ENCODE data around the gene IRGQ.
"Not testable (repeated sequence)": the region's sequence is repeated elsewhere in the genome, so short reads cannot be mapped to it uniquely, and the experiment has no call there.

Gene IRGQ

DNA sequence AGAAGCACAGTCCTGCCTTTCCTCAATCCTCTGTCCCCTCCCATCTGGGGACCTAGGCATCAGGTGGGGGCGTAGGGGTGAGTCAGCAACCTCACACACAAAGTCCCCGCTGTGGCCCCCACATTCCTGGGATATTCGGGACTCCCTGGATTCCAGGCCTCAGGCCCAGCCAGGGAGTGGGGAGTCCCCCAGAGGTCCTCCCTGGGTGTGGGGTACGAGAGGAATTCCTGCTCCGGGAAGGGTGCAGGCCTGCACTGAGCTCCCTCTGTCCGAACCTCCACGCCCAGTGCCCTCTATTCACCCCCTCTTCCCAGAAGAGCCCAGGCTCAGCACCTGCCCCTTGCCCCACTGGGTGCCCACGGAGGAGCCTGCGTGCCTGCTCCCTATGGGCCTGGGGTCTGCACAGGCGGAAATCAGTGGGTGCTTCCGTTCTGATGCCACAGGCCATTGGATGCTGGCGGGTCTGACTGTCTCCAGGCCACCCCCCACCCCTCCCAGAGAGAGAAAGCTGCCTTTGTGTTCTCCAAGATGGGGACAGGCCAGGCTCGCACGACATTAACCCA is 40.3 kb upstream of the IRGQ start:
- H3K36me3 ChIP-seq (ENCODE audit: control insufficient read depth, insufficient read depth, low read length): no peaks in the 10 kb centered on the region

DNA sequence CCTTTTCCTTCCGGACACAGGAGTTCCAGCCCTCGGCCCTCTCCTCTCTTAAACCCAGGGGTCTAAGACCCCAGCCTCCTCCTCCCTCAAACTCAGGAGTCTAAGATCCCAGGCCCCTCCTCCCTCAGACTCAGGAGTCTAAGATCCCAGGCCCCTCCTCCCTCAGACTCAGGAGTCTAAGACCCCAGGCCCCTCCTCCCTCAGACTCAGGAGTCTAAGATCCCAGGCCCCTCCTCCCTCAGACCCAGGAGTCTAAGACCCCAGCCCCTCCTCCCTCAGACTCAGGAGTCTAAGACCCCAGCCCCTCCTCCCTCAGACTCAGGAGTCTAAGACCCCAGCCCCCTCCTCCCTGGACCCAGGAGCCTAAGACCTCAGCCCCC is 39.6 kb upstream of the IRGQ start:
- not testable (repeated sequence) for H3K27me3 ChIP-seq (ENCODE audit: control insufficient read depth, insufficient read depth, low read length); H3K27ac ChIP-seq (ENCODE audit: low read length); DNase-seq (ENCODE audit: low read depth, low spot score); H3K36me3 ChIP-seq (ENCODE audit: control insufficient read depth, insufficient read depth, low read length); H3K9me3 ChIP-seq (ENCODE audit: control insufficient read depth, insufficient read depth, low read length); H3K4me1 ChIP-seq (ENCODE audit: control insufficient read depth, insufficient read depth, low read length)
- peak overlapping the region; percentile 25; the same call in 1 of the 2 replicates for H3K4me3 ChIP-seq (ENCODE audit: low read length)
- no CpG with 5 or more reads among the region's 2 CpGs for WGBS (ENCODE audit: insufficient coverage, insufficient read length)

More for the DNA sequence above, 40.3 kb upstream of the IRGQ start:
- Histone ChIP-seq H3K9me3 (ENCODE audit: control insufficient read depth, insufficient read depth, low read length) (no peaks in the 10 kb centered on the region), H3K27me3 (ENCODE audit: control insufficient read depth, insufficient read depth, low read length) (peaks cover 8% of the 10 kb centered on the region), H3K4me1 (ENCODE audit: control insufficient read depth, insufficient read depth, low read length) (peaks cover 3% of the 10 kb centered on the region), H3K4me3 (ENCODE audit: low read length) (no peak overlapping the region), H3K27ac (ENCODE audit: low read length) (no peak overlapping the region)
- DNase-seq (ENCODE audit: low read depth, low spot score): no peak
- WGBS (ENCODE audit: insufficient coverage, insufficient read length): no CpG with 5 or more reads among the region's 14 CpGs

DNA sequence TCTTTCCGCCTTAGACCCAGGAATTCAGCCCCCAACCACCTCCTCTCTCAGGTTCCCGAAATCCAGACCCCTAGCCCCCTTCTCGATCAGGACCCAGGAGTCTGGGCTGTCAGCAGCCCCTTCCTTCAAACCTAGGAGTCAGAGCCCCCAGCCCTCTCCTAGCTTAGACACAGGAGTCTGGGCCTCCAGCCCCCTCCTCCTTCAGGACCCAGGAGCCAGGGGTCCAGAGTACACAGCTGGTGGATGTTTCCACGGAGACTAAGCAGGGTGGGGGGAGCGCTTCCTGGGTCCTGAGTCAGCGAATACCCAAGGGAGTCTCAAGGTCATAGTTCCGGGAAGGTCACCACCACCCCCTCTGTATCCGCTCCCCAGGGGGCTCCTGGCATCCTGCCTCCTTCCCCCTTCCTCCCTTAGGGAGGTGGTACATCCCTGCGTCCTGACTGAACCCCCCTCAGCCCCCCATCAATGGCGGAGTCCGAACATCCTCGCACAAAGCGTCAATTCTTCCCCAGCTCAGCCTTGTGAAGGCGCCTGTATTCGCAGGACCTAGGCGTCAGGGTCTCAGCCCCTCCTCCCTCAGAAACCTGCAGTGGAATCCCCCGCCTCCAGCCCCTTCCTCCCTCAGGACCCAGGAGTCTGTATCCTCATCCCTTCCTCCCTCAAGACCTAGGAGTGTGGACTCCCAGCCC is 39.1 kb upstream of the IRGQ start:
- peaks cover 3% of the 10 kb centered on the region for H3K4me1 ChIP-seq (ENCODE audit: control insufficient read depth, insufficient read depth, low read length)
- H3K4me3 ChIP-seq (ENCODE audit: low read length): peak overlapping the region; percentile 25; the same call in 1 of the 2 replicates
- no peaks in the 10 kb centered on the region for H3K9me3 ChIP-seq (ENCODE audit: control insufficient read depth, insufficient read depth, low read length)
- no peak overlapping the region for H3K27ac ChIP-seq (ENCODE audit: low read length)
- no peak for DNase-seq (ENCODE audit: low read depth, low spot score)
- no peaks in the 10 kb centered on the region for H3K36me3 ChIP-seq (ENCODE audit: control insufficient read depth, insufficient read depth, low read length)
- peaks cover 8% of the 10 kb centered on the region for H3K27me3 ChIP-seq (ENCODE audit: control insufficient read depth, insufficient read depth, low read length)
- no CpG with 5 or more reads among the region's 17 CpGs for WGBS (ENCODE audit: insufficient coverage, insufficient read length)

- Histone ChIP-seq H3K4me3 (ENCODE audit: low read length) (peak overlapping the region; percentile 25; the same call in 1 of the 2 replicates), H3K27ac (ENCODE audit: low read length) (no peak overlapping the region), H3K27me3 (ENCODE audit: control insufficient read depth, insufficient read depth, low read length) (peaks cover 8% of the 10 kb centered on the region), H3K9me3 (ENCODE audit: control insufficient read depth, insufficient read depth, low read length) (no peaks in the 10 kb centered on the region), H3K4me1 (ENCODE audit: control insufficient read depth, insufficient read depth, low read length) (peaks cover 3% of the 10 kb centered on the region), H3K36me3 (ENCODE audit: control insufficient read depth, insufficient read depth, low read length) (no peaks in the 10 kb centered on the region)
- no CpG with 5 or more reads among the region's 5 CpGs for WGBS (ENCODE audit: insufficient coverage, insufficient read length)
- no peak for DNase-seq (ENCODE audit: low read depth, low spot score)
Measured at GRCh38 chr19:43634506-43634871, 38.6 kb upstream of the IRGQ start.

DNA sequence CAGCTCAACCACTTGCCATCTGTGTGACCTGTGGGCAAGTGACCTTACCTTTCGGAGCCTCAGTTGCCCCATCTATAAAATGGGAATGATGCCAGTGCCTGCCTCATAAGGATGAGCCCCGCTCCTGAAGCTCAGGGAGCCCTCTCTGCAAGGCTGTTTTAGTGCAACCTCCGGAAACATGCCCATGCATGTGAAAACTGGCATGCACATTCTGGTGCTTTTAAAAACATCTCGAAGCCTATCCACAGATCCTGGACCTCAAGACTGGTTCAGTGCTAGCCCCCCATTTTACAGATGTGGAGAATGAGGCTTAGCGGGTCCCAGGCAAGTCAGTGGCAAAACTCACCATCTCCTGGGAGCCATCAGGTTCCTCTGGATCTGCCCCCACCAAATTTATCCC is 38.1 kb upstream of the IRGQ start:
- no peak overlapping the region for H3K4me3 ChIP-seq (ENCODE audit: low read length)
- H3K27ac ChIP-seq (ENCODE audit: low read length): no peak overlapping the region
- H3K4me1 ChIP-seq (ENCODE audit: control insufficient read depth, insufficient read depth, low read length): peaks cover 3% of the 10 kb centered on the region
- no peaks in the 10 kb centered on the region for H3K36me3 ChIP-seq (ENCODE audit: control insufficient read depth, insufficient read depth, low read length)
- no peak for DNase-seq (ENCODE audit: low read depth, low spot score)
- peaks cover 6% of the 10 kb centered on the region for H3K27me3 ChIP-seq (ENCODE audit: control insufficient read depth, insufficient read depth, low read length)
- no peaks in the 10 kb centered on the region for H3K9me3 ChIP-seq (ENCODE audit: control insufficient read depth, insufficient read depth, low read length)
- WGBS (ENCODE audit: insufficient coverage, insufficient read length): no CpG with 5 or more reads among the region's 5 CpGs

- Histone ChIP-seq H3K4me1 (ENCODE audit: control insufficient read depth, insufficient read depth, low read length) (peaks cover 3% of the 10 kb centered on the region), H3K27ac (ENCODE audit: low read length) (no peak overlapping the region), H3K36me3 (ENCODE audit: control insufficient read depth, insufficient read depth, low read length) (no peaks in the 10 kb centered on the region), H3K27me3 (ENCODE audit: control insufficient read depth, insufficient read depth, low read length) (peaks cover under 1% of the 10 kb centered on the region; the same call in 1 of the 2 replicates), H3K4me3 (ENCODE audit: low read length) (no peak overlapping the region), H3K9me3 (ENCODE audit: control insufficient read depth, insufficient read depth, low read length) (no peaks in the 10 kb centered on the region)
- no CpG with 5 or more reads among the region's 4 CpGs for WGBS (ENCODE audit: insufficient coverage, insufficient read length)
- DNase-seq (ENCODE audit: low read depth, low spot score): no peak
Measured at GRCh38 chr19:43633520-43633919, 37.6 kb upstream of the IRGQ start.

- Histone ChIP-seq H3K4me1 (ENCODE audit: control insufficient read depth, insufficient read depth, low read length) (peaks cover 3% of the 10 kb centered on the region), H3K27ac (ENCODE audit: low read length) (no peak overlapping the region), H3K36me3 (ENCODE audit: control insufficient read depth, insufficient read depth, low read length) (no peaks in the 10 kb centered on the region), H3K9me3 (ENCODE audit: control insufficient read depth, insufficient read depth, low read length) (no peaks in the 10 kb centered on the region), H3K4me3 (ENCODE audit: low read length) (no peak overlapping the region), H3K27me3 (ENCODE audit: control insufficient read depth, insufficient read depth, low read length) (no peaks in the 10 kb centered on the region)
- no peak for DNase-seq (ENCODE audit: low read depth, low spot score)
- WGBS (ENCODE audit: insufficient coverage, insufficient read length): no CpG with 5 or more reads among the region's 5 CpGs
Measured at GRCh38 chr19:43631491-43631890, 35.6 kb upstream of the IRGQ start.

DNA sequence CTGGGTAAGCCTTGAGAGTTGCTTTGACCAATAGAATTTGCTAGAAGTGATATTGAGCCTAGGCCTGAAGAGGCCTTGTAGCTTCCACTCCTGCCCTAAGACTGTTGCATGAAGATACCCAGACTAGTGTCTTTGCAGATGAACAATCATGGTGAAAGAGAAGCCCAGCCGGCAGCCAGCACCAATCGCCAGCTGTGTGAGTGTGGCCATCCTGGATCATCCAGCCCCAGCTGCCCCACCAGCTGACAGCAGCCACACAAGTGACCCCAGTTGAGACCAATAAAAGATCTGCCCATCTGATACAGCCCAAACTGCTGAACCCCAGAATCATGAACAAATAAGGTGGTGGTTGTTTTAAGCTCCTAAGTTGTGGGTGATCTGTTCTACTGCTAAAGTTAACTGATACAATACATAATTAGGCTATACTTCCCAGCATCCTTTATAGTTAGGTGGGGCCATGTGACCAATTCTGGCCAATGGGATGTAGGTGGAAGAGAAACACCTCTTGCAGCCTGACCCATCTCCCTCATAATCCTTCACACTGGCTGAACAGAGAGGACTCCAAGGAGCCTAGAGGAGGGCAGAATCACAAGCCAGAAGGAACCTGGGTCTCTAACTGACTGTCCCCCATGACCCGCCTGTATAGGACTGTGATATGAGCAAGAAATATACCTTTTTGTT is 32.9 kb upstream of the IRGQ start:
- H3K4me1 ChIP-seq (ENCODE audit: control insufficient read depth, insufficient read depth, low read length): peaks cover 2% of the 10 kb centered on the region; the same call in 1 of the 2 replicates
- no CpG with 5 or more reads among the region's 3 CpGs for WGBS (ENCODE audit: insufficient coverage, insufficient read length)
- no peak overlapping the region for H3K27ac ChIP-seq (ENCODE audit: low read length)
- no peaks in the 10 kb centered on the region for H3K36me3 ChIP-seq (ENCODE audit: control insufficient read depth, insufficient read depth, low read length)
- H3K27me3 ChIP-seq (ENCODE audit: control insufficient read depth, insufficient read depth, low read length): no peaks in the 10 kb centered on the region
- no peak for DNase-seq (ENCODE audit: low read depth, low spot score)
- H3K9me3 ChIP-seq (ENCODE audit: control insufficient read depth, insufficient read depth, low read length): no peaks in the 10 kb centered on the region
- H3K4me3 ChIP-seq (ENCODE audit: low read length): no peak overlapping the region

DNA sequence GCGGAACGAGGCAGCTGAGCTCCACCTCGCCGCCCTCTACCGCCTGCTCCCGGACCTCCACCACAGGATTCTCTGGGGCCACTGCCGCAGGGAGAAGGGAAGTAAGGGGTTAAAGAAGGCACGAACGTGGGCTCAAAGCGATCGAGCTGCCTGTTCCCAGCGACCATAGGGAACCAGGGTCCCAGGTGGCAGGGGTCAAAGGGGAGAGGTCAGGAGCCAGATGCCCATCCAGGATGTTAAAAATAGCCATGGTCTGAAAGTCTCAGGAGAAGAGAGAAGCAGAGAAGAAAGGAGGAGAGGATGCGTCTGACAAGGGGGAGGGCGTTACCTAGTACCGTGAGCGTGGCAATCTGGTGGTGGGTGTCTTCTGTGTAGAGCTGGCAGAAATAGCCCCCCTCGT is 30.9 kb upstream of the IRGQ start:
- Histone ChIP-seq H3K4me3 (ENCODE audit: low read length) (no peak overlapping the region), H3K9me3 (ENCODE audit: control insufficient read depth, insufficient read depth, low read length) (no peaks in the 10 kb centered on the region), H3K36me3 (ENCODE audit: control insufficient read depth, insufficient read depth, low read length) (no peaks in the 10 kb centered on the region), H3K27me3 (ENCODE audit: control insufficient read depth, insufficient read depth, low read length) (no peaks in the 10 kb centered on the region), H3K27ac (ENCODE audit: low read length) (no peak overlapping the region), H3K4me1 (ENCODE audit: control insufficient read depth, insufficient read depth, low read length) (peaks cover 2% of the 10 kb centered on the region; the same call in 1 of the 2 replicates)
- WGBS (ENCODE audit: insufficient coverage, insufficient read length): no CpG with 5 or more reads among the region's 17 CpGs
- DNase-seq (ENCODE audit: low read depth, low spot score): no peak

GRCh38 chr19:43625918-43626579 is 30.1 kb upstream of the IRGQ start:
- H3K4me3 ChIP-seq (ENCODE audit: low read length): no peak overlapping the region
- H3K9me3 ChIP-seq (ENCODE audit: control insufficient read depth, insufficient read depth, low read length): no peaks in the 10 kb centered on the region
- WGBS (ENCODE audit: insufficient coverage, insufficient read length): no CpG with 5 or more reads among the region's 32 CpGs
- no peaks in the 10 kb centered on the region for H3K36me3 ChIP-seq (ENCODE audit: control insufficient read depth, insufficient read depth, low read length)
- H3K27me3 ChIP-seq (ENCODE audit: control insufficient read depth, insufficient read depth, low read length): no peaks in the 10 kb centered on the region
- peaks cover 2% of the 10 kb centered on the region; the same call in 1 of the 2 replicates for H3K4me1 ChIP-seq (ENCODE audit: control insufficient read depth, insufficient read depth, low read length)
- no peak for DNase-seq (ENCODE audit: low read depth, low spot score)
- no peak overlapping the region for H3K27ac ChIP-seq (ENCODE audit: low read length)
